Esophagus squamous epithelium (tissue), 4 donors: Measurements from ENCODE around the gene STAT4.

Experiments
- CTCF ChIP-seq, 6 experiments: fragments of 450-650 bp in 4 of 6; fragments of 200-600 bp in 2 of 6; sonication (generic) in 2 of 6; IDR thresholded peaks; one replicate each; pipeline ENCODE4 v1.5.1; 2016 to 2019; ENCODE audit warnings: antibody characterized with exemption in 6 of 6, mild to moderate bottlenecking in 4 of 6, moderate library complexity in 4 of 6
- POLR2A ChIP-seq, 4 donors: fragments of 450-650 bp; IDR thresholded peaks; one replicate each; pipeline ENCODE4 v1.6.1; 2017; ENCODE audit warnings: antibody characterized with exemption in 4 of 4, mild to moderate bottlenecking in 4 of 4, moderate library complexity in 3 of 4

DNA sequence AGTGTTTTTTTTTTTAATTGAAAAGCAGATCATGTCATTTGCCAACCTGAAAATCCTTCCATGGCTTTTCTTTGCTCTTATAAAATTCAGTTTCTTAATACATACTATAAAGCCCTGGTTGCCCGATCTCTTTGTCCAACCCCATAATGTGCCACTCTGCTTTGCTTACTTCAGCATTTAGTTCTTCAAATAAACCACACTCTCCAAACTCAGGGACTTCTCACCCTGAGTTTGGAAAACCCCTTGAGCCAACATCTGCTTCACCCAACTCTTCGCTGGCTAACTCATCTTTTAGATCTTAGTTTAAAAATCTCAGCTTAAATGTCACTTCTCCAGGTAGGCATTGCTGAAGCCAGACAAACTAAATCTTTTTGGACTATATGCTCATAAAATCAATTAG lies 135.6 kb downstream of the STAT4 start:
- no peak for TF ChIP-seq POLR2A (IDR thresholded peaks at IDR 0.05)
- TF ChIP-seq CTCF (IDR thresholded peaks at IDR 0.05): no peak
